ENCODE data around the gene SND1.

DNA sequence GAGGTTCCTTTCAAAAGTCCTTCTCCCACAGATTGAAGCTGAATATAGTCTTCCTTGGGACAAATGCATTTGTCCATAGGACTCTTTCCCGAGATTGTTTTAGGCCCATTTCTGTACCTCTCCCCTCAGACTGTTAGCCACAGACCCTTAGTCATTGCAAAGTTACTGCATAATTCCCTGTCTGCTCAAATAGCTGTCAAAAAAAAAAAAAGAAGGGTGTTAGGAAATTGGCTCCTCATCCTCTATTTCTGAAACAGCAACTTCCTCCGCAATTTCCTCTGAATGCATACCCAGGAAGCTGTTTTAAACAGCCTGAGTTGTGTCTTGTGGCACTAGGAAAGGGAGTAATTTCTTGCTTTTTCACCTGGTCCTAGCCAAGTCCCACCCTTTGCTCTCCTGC is 373.8 kb downstream of the SND1 start:
- TF ChIP-seq PPARA (CRISPR knock-in tag; IDR thresholded peaks at IDR 0.05; ENCODE audit: borderline replicate concordance) (no peak), ZNF8 (CRISPR knock-in tag; IDR thresholded peaks at IDR 0.05) (no peak), ZC3H10 (CRISPR knock-in tag; IDR thresholded peaks at IDR 0.05) (no peak), TOX (CRISPR knock-in tag; IDR thresholded peaks at IDR 0.05; ENCODE audit: borderline replicate concordance) (no peak)
- TF ChIP-seq, protein P1, sequence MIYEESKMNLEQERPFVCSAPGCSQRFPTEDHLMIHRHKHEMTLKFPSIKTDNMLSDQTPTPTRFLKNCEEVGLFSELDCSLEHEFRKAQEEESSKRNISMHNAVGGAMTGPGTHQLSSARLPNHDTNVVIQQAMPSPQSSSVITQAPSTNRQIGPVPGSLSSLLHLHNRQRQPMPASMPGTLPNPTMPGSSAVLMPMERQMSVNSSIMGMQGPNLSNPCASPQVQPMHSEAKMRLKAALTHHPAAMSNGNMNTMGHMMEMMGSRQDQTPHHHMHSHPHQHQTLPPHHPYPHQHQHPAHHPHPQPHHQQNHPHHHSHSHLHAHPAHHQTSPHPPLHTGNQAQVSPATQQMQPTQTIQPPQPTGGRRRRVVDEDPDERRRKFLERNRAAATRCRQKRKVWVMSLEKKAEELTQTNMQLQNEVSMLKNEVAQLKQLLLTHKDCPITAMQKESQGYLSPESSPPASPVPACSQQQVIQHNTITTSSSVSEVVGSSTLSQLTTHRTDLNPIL (CRISPR knock-in tag; IDR thresholded peaks at IDR 0.05; ENCODE audit: low read depth), result no peak
